ENCODE results near the gene COX7B. TPM values are rescaled to one million over a fixed set of nuclear protein-coding genes. Genes with fewer than 3 reads are reported as not detected.
A peak's percentile ranks its signal among the peaks of the same experiment; 100 is the strongest.

The COX7B gene
- total and polyA plus RNA-seq, 12 donors = 164 to 1,027 (median 326) TPM

DNA sequence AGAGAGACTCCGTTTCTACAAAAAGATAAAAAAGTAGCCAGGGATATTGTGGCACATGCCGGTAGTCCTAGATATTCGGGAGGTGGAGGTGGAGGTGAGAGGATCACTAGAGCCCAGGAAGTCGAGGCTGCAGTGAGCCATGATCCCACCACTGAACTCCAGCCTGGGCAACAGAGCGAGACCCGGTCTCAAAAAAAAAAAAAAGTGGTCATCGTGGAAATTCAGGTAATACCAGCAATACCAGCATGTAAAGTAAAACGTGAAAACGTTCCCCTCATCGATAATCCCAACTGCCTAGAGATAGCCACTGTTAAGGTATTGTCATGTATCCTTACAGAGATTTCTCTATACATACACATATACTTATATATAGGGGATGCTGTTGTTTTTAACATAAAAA lies 5.6 kb upstream of the COX7B start:
- H3K27ac ChIP-seq = no peak overlapping the region
- TF ChIP-seq POLR2A (IDR thresholded peaks at IDR 0.05) = no peak
- TF ChIP-seq, protein P1, sequence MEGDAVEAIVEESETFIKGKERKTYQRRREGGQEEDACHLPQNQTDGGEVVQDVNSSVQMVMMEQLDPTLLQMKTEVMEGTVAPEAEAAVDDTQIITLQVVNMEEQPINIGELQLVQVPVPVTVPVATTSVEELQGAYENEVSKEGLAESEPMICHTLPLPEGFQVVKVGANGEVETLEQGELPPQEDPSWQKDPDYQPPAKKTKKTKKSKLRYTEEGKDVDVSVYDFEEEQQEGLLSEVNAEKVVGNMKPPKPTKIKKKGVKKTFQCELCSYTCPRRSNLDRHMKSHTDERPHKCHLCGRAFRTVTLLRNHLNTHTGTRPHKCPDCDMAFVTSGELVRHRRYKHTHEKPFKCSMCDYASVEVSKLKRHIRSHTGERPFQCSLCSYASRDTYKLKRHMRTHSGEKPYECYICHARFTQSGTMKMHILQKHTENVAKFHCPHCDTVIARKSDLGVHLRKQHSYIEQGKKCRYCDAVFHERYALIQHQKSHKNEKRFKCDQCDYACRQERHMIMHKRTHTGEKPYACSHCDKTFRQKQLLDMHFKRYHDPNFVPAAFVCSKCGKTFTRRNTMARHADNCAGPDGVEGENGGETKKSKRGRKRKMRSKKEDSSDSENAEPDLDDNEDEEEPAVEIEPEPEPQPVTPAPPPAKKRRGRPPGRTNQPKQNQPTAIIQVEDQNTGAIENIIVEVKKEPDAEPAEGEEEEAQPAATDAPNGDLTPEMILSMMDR (IDR thresholded peaks at IDR 0.05) = no peak
- no peaks in the 10 kb centered on the region for H3K9me3 ChIP-seq (replicated peaks in 1 of 3)
- no peaks in the 10 kb centered on the region for H3K27me3 ChIP-seq
- peaks cover 0 to 9% of the 10 kb centered on the region in 2 donors for H3K4me1 ChIP-seq (replicated peaks in 1 of 2)
- H3K36me3 ChIP-seq (replicated peaks in 1 of 2) = no peaks in the 10 kb centered on the region
- intact Hi-C loops (cut with DNase I) = no loop called here
- peak overlapping the region in 1 of 4 donors; percentile 63 for H3K4me3 ChIP-seq
- WGBS, 4 donors = 75 to 84% (median 77%) methylated on average over 10 of the region's 10 CpGs
- DNase-seq = no peak

DNA sequence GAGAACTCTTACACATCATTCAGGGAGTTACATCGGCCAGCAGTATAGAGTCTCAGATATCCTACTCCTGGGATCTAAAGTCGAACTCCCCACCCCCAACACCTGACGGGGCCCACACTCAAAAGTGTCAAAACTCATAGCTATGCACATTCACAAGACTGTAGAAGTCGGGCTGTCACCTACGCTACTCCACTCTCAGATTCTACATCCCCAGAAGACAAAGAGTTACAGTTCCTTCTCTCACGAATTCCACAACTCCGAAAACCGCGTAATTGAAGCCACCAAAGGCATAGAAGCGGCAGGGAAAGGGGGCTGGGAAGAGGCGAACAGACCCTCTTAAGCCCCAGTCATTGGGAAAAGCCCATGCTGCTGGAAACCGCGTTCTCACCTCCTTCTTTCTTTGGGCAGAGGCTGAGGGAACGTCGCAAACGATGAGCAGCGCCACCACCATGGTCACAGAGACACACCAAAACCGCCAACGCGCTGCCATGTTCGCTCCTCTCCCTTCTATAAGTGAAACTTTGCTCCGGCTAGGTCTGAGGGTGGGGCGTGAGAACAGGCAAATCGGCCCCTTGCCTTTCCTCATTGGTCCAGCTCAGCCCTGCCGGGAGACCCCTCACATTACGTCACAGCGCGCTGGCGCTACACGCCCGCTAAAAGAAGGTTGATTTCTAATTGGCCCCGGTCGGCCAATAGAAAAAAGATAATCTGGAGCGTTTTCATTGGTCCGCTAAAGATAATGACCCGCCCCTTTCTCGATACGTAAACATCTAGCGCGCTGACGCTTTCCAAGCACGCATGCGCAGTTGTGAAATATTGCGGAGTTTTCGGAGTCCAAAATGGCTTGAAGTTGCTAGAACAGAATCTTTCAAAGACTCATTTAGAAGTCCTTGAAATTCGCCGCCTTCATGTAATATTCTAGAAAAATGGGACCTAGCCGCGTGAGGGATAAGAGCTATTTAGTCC lies 4.1 kb upstream of the COX7B start, which contains the start of gene MAGT1:
MAGT1 (minus strand) TSS at position 515 of the 966 bp plus-strand sequence; CDS start at position 490, 25 bp downstream.
- H3K27me3 ChIP-seq = no peaks in the 10 kb centered on the region
- H3K4me1 ChIP-seq (replicated peaks in 1 of 2) = peaks cover 0 to 9% of the 10 kb centered on the region in 2 donors
- H3K36me3 ChIP-seq (replicated peaks in 1 of 2) = no peaks in the 10 kb centered on the region
- H3K4me3 ChIP-seq = peak within 1 kb of the TSS in 3 of 4 donors; percentile 18 to 63 (median 41)
- DNase-seq = peak; percentile 88 to 97 (median 94)
- TF ChIP-seq, protein P1 (IDR thresholded peaks at IDR 0.05) = no peak
- TF ChIP-seq POLR2A (IDR thresholded peaks at IDR 0.05) = peak; percentile 83 to 93
- H3K27ac ChIP-seq = peak within 1 kb of the TSS; percentile 76 to 92 (median 90)
- H3K9me3 ChIP-seq (replicated peaks in 1 of 3) = no peaks in the 10 kb centered on the region
- 0 to 39% (median 13%) methylated on average over 15 to 49 of the region's 49 CpGs for WGBS, 4 donors
- intact Hi-C loops (cut with DNase I) = no loop called here

DNA sequence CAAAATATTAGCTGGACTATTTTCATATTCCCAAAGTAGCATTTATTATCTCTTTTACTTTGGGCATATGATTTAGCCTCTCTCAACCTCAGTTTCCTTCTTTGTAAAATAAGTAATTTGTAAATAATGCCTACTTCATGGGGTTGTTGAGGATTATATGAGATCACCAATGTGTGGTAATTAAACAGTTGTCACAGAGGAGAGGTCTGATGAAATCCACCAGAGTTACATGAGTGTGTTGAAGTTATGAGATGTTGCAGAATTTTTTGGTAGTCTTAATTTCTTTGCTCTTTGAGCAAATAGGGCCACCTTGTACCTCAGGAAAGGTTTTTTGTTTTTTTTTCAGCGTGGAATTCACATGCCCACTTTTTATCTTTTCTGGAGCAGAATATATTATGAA lies 1.4 kb downstream of the COX7B start:
- TF ChIP-seq, protein P1 (IDR thresholded peaks at IDR 0.05) = no peak
- no peak for TF ChIP-seq POLR2A (IDR thresholded peaks at IDR 0.05)
- peaks cover 0 to 3% of the 10 kb centered on the region in 2 donors for H3K36me3 ChIP-seq (replicated peaks in 1 of 2)
- peaks cover 0 to 9% of the 10 kb centered on the region in 2 donors for H3K4me1 ChIP-seq (replicated peaks in 1 of 2)
- peak overlapping the region in 3 of 5 donors; percentile 75 to 92 (median 79) for H3K27ac ChIP-seq
- DNase-seq = no peak
- intact Hi-C loops (cut with DNase I) = no loop called here
- WGBS, 4 donors = 58 to 91% (median 80%) methylated on average over 1 of the region's 1 CpG
- H3K9me3 ChIP-seq (replicated peaks in 1 of 3) = no peaks in the 10 kb centered on the region
- H3K4me3 ChIP-seq = peak overlapping the region in 2 of 4 donors; percentile 33 to 66
- no peaks in the 10 kb centered on the region for H3K27me3 ChIP-seq

- DNase-seq = no peak
- no peak overlapping the region for H3K4me3 ChIP-seq
- no peak for TF ChIP-seq POLR2A (IDR thresholded peaks at IDR 0.05)
- TF ChIP-seq, protein P1 (IDR thresholded peaks at IDR 0.05) = no peak
- H3K27ac ChIP-seq = no peak overlapping the region
- no peaks in the 10 kb centered on the region for H3K9me3 ChIP-seq (replicated peaks in 1 of 3)
- intact Hi-C loops (cut with DNase I) = no loop called here
- peaks cover 0 to 9% of the 10 kb centered on the region in 2 donors for H3K4me1 ChIP-seq (replicated peaks in 1 of 2)
- H3K27me3 ChIP-seq = no peaks in the 10 kb centered on the region
- WGBS, 4 donors = 84 to 93% (median 90%) methylated on average over 5 of the region's 5 CpGs
- H3K36me3 ChIP-seq (replicated peaks in 1 of 2) = peaks cover 0 to 3% of the 10 kb centered on the region in 2 donors
Measured at GRCh38 chrX:77901506-77901905, 2.2 kb downstream of the COX7B start.
